GM19468 (cell line): ENCODE data around the gene IZUMO1R.
"Not testable (repeated sequence)": the region's sequence is repeated elsewhere in the genome, so short reads cannot be mapped to it uniquely, and the experiment has no call there.

Experiments
- ATAC-seq: cut with Tn5 transposase; IDR thresholded peaks from one replicate; pipeline ENCODE4 v1.9.1; 2021; ENCODE audit warnings: mild to moderate bottlenecking, moderate library complexity, moderate number of reproducible peaks; ENCODE audit not compliant: unreplicated experiment; ENCODE audit errors: extremely low read depth

Gene IZUMO1R

DNA sequence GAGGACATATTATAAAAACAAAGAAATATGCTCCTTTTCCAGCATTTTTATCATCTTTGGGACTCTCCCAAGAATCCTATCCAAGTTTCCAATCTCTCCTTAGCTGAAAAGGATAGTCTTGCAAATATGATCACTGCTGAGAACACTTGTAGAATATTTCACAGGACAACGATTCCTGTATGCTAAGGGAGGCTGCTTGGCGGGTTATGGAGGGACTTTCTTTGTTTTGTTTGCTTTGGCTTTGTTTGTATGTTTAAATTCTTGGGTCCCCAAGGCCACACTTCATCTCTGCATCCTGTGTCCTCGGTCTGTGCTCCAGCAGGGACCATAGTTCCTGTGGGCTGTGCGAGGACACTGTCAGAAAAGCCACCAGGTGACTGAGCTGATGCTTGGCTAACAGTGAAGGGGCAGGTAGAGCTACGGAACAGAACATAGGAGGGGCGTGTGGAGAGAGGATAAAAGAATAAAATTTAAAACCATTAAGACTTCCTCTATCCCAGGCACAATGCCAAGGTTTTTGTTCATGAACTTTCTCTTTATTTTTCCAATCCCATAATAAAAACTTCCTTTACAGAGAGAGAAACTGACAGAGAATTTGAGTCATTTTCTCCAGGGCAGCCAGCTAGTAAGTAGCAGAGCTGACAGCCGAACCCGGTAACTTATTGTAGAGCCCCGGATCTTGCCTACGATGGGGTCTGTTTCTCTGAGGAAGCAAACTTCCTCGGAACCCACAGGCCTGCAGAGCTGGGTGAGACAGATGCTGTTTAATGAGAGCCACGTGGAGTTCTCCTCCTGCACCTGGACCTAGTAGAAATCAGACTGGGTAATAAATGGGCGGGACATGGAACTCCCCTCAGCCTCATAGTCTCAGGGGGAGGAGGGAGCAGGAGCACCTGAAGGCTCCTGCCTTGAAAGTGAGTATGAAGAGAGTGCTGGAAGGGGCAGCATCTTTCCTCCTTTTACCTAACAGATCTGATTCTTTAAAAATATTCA is at the start of gene IZUMO1R:
Gene IZUMO1R, plus strand, starts transcription at position 615 of the 993 bp plus-strand sequence. CDS start 1,057 bp downstream, outside the sequence.
- ATAC-seq = no peak

DNA sequence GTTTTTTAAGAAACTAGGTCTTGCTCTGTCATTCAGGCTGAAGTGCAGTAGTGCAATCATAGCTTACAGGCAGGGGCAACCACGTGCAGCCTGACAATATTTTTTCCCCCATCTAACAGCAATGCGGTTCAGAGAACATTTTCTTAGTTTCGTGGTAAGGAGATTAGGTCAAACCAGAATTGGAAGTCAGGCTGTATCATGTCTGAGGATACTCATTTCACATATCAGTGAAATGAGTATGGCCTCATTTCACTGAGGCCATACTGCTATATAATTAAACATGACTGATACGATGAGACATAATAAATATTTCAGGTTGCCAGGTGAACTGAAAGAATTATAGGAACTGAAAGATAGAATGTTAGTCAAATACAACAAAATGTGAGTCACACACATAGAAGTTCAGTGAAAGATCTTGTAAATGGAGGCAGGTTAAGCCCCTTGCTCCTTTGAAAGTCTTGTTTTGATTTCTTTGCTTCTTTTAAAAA is 32.5 kb upstream of the IZUMO1R start:
- peak; percentile 86 for ATAC-seq

DNA sequence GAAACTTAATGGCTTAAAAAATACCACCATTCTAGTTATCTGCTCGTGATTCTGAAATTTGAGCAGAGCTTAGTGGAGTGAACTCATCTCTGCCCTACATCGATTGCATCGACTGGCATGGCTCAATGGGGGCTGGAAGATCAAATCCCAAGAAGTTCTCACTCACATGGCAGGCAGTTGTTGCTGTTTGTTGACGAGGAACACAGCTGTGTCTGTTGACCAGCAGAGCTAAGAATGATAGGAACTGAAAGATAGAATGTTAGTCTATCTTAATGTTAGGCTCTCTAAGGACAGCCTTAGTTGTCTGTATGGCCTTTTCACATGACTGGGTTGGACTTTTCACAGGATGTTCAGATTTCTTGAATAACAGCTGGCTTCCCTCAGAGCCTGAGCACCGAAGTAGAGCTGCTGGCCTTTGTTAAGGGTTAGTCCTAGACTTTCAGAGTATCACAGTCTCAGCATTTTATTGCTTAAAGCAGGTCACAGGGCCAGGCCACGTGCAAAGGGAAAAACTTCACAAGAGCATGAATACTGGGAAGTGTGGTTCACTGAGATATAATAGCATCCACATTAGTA is 31.6 kb upstream of the IZUMO1R start:
- no peak for ATAC-seq

DNA sequence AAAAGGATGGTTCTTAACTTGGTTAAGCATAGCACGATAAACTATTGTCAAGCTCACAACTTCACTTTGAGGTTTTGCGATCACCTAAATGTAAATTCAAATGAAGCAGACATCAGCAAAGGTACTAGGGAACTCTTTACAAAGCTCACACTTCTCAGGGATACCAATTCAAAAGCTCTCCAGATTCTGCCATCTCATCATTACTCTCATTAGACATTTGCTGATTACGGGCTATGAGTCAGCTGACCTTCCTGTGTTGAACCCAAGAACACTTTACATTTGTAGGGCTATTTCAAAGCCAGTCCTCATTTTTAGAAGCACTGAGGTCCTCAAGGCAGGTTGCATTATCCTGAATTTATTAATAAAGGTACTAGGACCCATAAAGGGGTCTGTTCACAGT is 28.4 kb upstream of the IZUMO1R start:
- ATAC-seq = no peak

DNA sequence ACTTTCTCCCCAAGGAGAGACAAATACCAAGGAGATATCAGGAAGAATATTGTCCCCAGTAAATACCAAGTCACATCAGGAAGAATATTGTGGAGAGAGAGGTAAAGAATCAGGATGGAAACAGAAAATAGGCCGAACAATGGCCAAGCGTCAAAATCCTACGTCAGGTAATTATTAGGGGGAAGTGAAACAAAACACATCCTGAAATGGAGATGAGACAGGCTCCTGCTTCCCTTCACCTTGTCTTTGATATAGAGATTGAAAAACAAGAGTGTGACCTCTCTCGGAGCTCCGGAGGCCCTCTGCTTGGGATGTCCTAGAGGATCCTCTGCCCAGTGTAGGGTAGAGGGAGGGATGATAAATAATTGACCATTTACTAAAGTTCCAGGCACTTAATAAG is 27.4 kb upstream of the IZUMO1R start:
- no peak for ATAC-seq

DNA sequence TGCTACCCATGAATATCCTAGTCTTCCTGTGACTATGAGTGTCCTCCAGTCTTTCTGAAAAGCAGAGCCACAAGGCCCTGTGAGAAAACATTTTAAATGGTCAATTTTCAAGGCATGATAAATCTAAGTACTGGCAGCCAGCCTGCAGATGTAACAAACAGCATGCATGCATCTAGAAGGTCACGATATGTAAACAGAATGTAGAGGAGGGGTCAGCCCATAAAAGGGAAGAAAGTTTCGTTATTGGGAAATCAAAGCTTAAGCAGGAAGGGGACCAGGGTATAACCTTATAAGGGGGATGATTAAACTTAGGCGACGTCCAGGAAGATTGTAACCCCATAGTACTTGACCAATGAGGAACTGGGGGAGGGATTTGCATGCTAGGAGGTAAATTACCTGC is 26.2 kb upstream of the IZUMO1R start:
- not testable (repeated sequence) for ATAC-seq

DNA sequence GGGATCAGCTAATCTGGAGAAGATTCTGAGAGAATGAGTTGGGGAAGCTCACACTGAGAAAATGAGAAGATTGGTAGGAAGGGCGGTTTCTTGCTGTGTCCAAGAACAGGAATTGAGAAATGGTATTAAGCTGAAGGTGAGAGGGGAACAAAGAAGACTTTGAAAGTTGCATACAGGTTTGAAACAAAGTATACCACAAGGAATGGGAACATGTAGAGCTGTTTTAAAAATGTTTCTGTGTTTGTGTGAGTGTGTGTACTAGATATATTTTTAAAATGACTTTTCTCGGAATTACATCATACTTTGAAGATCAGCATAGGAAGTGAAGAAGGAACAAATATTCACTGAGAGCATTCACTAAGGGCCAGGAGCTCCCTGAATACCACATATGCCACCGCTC is 24.4 kb upstream of the IZUMO1R start:
- no peak for ATAC-seq

DNA sequence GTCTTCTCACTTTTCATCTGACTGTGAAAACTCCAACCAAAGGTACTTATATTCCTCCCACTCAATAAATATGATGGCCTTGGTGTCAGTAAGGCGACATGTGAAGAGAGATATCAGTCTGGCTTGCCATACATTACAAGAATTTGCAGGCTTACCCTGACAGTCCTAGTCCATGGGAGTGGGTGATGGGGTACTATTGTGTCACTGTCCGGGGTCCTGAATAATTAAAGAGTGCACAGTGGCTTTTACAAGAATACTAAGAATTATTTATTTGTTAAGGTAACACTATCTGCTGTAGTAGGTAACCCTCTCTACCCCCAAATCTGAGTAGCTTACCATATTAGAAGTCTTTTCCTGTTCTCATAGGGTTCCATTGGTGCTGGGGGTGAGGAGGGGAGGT is 23.1 kb upstream of the IZUMO1R start:
- ATAC-seq = no peak

DNA sequence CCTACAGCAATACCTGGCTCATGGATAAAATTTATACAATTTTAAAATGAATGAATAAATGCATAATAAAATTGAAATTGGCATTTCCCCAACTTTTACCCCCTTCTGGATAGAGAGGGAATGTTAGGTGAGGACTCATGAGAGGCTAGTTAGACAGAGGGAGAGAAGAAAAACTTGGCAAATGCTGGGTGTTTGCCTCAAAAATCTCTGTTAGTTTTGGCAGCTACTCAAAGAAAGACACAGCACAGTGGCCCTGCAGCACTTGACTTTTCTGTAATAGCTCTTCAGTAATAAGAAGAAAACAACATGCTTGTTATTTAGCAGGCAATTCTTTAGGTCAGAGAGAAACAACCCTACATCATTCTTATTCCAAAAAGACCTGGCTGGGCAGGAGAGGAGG is 20.7 kb upstream of the IZUMO1R start:
- no peak for ATAC-seq

DNA sequence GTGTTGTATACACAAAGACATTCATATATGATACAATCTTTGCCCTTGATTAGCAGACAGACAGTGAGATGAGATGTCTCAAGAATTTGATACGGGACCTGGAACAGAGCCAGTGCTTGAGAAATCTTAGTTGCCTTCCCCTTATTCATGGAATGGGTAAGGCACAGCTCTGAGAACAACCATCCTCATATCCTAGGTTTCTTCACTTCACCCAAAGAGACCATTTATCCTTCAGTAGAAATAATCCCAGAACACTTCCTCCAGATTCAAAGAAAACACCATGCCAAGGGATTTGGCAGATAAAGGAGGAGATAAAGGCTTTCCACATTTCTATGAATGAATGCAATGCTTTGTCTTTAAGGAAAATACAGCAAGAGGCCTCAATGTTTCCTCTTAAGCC is 8.8 kb upstream of the IZUMO1R start:
- ATAC-seq = no peak

DNA sequence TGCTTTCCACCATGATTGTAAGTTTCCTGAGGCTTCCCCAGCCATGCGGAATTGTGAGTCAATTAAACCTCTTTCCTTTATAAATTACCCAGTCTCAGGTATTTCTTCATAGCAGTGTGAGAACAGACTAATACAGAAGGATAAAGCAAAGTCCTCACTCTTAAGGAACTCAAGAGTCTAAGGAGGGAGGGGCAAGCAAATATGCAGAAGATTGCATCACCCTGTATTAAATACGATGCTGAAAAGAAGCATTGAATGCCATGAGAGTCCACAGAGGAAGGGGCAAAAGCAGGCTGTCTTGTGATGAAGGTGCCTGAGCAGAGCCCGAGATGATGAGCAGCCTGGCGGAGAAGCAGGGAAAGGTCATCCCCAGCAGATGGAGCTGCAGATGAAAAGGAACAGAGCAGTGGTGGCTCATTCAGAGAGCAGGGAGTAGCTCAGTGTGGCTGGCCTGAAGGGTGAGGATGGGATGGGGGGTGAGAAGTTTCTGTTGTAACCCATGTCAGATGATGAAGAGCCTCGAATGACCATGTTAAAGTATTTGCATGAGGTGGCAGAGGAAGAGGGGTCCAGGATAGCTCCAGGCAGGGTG is 6.3 kb upstream of the IZUMO1R start:
- no peak for ATAC-seq

DNA sequence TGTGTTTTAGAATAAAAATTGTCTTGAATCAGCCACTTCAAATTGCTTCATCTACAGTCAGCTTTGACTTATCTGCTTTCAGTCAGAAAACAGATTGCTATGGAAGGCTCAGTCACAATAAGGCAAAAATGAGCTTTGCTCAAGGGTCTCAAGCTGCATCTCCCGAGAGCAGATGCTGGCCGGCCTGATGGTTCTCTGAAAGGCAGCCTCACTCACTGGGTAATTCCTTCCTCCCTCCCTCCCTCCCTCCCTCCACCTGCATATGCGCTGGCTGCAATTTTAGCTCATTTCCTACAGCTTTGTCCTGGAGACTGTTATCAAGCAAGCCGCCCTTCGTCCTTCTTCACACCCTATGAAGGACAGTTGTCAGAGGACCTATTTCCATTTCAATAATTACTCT is 1.6 kb upstream of the IZUMO1R start:
- no peak for ATAC-seq

DNA sequence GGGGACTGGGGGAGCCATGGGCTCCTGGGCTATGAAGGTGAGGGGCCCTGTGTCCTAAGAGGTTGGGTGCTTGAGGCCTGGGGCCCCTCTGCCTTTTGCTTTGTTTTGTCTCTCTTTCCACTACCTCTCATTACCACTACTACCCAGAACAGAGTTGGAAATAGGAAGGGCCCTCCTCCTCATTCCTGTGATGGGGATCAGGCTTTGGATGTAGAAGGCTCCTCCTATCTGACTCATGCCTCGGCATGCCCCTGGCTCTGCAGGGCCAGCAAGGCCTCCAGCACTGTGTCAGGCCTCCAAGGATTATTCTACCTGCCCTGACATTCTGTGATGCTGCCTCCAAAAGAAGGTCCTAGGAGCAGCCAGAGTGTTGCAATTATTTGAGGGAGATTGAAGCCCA is 766 bp downstream of the IZUMO1R start:
- ATAC-seq = no peak

DNA sequence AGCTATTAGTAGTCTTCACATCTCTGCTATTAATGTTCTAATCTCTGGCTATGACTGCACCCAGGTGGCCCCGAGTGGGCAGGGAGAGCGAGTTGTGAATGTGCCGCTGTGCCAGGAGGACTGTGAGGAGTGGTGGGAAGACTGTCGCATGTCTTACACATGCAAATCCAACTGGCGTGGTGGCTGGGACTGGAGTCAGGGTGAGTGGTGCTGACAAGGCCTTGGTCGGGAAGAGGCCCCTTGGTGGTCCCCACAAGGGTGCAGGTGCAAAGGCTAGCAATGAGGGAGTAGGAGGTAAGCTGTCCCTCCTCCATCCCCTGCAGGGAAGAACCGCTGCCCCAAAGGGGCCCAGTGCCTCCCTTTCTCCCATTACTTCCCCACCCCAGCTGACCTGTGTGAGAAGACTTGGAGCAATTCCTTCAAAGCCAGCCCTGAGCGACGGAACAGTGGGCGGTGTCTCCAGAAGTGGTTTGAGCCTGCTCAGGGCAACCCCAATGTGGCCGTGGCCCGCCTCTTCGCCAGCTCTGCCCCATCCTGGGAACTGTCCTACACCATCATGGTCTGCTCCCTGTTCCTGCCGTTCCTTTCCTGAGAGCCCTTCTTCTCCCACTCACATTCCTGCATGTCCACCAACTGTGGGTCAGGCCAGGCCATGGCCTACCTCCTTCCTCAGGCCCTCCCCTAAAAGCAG is 2.9 kb downstream of the IZUMO1R start:
- ATAC-seq = no peak

DNA sequence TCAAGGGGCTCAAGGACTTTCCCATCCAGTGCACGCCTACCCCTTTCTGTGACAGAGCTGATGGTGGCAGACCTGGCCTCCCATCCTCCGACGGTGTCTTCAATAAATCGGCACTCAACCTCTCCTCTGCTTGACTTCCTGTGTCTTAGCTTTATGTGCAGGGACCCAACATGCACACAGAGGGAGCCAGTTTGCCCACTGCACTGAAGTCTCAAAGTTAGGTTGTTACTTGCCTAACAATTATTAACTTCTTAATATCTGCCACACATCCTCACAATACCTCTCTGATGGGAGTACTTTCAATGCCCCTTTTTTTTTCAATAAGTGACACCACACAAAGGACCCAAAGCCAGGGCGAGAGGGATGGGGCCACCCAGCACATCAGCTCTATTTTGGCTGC is 3.6 kb downstream of the IZUMO1R start:
- ATAC-seq = no peak

DNA sequence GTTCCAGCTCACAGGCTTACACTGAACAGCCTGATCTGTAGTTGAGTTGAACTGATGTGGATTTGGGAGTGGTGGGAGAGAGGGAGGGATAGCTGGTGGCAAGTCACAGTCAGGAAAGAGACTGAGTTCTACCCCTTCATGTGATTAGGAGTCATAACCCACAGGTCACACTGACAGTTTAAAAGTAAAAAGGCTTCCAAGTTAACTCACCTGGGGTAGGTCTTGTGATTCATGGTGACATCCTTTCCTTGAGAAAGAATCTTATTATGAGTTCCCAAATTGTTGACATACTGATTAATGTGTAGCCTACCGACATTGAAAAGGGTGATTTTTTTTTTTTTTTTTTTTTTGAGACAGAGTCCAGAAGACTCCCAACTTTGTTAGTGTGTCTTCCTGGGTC is 5.4 kb downstream of the IZUMO1R start:
- no peak for ATAC-seq

DNA sequence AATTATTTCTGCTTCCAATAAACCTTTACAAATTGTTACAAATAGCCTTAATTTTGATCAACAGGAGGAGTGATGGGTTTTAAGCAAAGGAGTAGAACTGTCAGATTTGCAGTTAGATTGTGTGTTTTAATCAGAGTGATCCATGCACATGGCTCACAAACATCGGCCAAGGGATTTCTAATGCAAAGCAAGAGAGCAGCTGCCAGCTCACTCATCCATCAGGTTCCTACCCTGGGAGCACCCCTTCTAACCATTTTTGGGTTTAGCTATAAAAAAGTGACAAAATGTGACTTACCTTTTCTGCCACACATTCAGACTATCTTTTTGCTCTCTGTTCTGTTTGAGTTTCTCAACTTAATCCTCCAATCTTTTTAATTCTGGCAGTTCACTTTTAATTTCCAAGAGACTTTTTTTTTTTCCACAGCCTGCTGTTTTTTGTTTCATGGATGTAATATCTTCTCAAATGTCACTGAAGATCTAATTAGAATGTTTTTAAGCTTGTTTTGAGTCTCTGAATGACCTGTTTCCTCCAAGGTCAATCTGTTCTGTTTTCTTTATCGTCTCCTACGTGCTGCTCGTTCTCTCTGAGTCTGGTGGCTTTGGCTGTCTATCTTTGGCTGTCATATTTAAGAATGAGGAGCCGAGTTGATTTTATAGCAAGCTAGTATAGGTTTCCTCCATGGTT is 6.0 kb downstream of the IZUMO1R start:
- no peak for ATAC-seq

DNA sequence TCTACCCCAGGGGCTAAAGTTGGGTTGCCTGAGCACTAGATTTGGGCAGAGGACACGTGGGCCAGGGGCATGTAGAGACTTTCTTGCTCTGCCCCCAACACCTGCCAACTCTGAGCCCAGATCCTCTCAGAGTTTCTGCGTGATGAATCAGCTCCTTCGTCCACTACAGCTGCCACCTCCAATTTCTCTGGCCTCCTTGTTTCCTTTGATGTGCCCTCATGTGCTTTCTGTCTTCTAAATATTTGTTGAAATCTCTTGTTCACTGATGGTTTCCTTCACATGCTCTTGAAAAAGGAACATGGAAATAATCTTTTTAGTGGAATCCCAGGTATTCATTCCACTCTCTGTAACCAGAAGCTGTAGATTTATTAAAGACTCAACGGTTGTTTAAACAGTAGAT is 8.0 kb downstream of the IZUMO1R start:
- ATAC-seq = no peak

DNA sequence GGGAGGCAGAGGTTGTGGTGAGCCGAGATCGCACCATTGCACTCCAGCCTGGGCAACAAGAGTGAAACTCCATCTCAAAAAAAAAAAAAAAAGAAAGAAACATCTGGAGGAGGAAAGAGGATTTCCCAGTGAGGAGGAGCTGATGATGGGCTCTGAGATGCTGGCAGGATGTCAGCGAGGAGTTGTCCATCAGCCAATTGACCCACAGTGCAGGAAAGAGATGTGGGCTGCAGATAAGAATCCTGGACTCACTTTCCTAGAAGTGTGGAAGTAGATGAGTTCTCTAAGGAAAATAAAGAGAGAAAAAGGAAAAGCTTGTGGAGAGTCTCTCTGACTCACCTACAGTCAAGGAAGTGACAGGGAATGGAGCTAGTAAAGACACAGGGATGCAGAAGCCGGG is 9.7 kb downstream of the IZUMO1R start:
- no peak for ATAC-seq

DNA sequence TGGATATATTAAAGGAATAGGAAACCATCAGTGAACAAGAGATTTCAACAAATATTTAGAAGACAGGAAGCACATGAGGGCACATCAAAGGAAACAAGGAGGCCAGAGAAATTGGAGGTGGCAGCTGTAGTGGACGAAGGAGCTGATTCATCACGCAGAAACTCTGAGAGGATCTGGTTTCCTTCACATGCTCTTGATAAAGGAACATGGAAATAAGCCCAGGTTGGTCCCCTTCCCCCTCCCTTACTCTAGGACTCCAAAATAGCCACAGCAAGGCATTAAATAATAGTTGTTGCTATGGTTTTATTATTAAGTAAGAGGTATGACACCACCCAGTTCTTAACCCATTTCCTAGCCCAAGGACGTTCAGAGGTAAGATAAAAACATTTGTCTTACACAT is 11.3 kb downstream of the IZUMO1R start:
- no peak for ATAC-seq
